ENCODE data around the gene GLCE. TPM values are rescaled to one million over a fixed set of nuclear protein-coding genes. Genes with fewer than 3 reads are reported as not detected.

GLCE gene
- total RNA-seq, 1 experiment from 2014 or later: 22.8 TPM

GRCh38 chr15:69236505-69236904, 76.1 kb downstream of the GLCE start:
- Histone ChIP-seq H3K27ac (ENCODE audit: low read length) (no peak overlapping the region), H3K4me3 (ENCODE audit: low read depth in 2 of 2, low read length in 2 of 2) (no peak overlapping the region), H3K27me3 (ENCODE audit: control insufficient read depth, insufficient read depth, low read length) (no peaks in the 10 kb centered on the region), H3K36me3 (ENCODE audit: control insufficient read depth, insufficient read depth, low read length) (no peaks in the 10 kb centered on the region), H3K4me1 (ENCODE audit: control insufficient read depth, insufficient read depth, low read length) (no peaks in the 10 kb centered on the region), H3K9me3 (ENCODE audit: control insufficient read depth, insufficient read depth, low read depth, low read length) (no peaks in the 10 kb centered on the region)
- DNase-seq (ENCODE audit: low read depth, low spot score) (no peak), ATAC-seq (no peak)
- in situ Hi-C loops (cut with HindIII; ENCODE audit: low pct_unique_long_range_greater_than_20kb, low sequenced_read_pairs): no loop called here
- ChIA-PET CTCF (no interaction called here), POLR2A (no interaction called here)
- intact Hi-C loops (cut with micrococcal nuclease; ENCODE audit: unreplicated experiment): no loop called here
- TF ChIP-seq REST (IDR thresholded peaks at IDR 0.05; ENCODE audit: insufficient read depth in 1 of 2, low read depth in 2 of 2, low read length in 1 of 2) (no peak), POLR2AphosphoS5 (IDR thresholded peaks at IDR 0.05; ENCODE audit: low read depth, low read length) (no peak), CTCF (IDR thresholded peaks at IDR 0.05) (no peak), TCF7L2 (IDR thresholded peaks at IDR 0.05; ENCODE audit: low read depth, low read length) (no peak), SIN3A (IDR thresholded peaks at IDR 0.05; ENCODE audit: borderline replicate concordance, insufficient read depth, low read depth, low read length) (no peak)
- no TSS peak for BruUV-seq (replicated peaks)

- no peaks in the 10 kb centered on the region for H3K4me1 ChIP-seq (ENCODE audit: control insufficient read depth, insufficient read depth, low read length)
- ATAC-seq: no peak
These were observed 77.3 kb downstream of the GLCE start for GRCh38 chr15:69237718-69238117.

More at GRCh38 chr15:69237718-69238117, 77.3 kb downstream of the GLCE start:
- Histone ChIP-seq H3K36me3 (ENCODE audit: control insufficient read depth, insufficient read depth, low read length) (no peaks in the 10 kb centered on the region), H3K27me3 (ENCODE audit: control insufficient read depth, insufficient read depth, low read length) (no peaks in the 10 kb centered on the region), H3K27ac (ENCODE audit: low read length) (no peak overlapping the region), H3K9me3 (ENCODE audit: control insufficient read depth, insufficient read depth, low read depth, low read length) (no peaks in the 10 kb centered on the region), H3K4me3 (ENCODE audit: low read depth in 2 of 2, low read length in 2 of 2) (no peak overlapping the region)
- ChIA-PET POLR2A (no interaction called here), CTCF (no interaction called here)
- no peak for DNase-seq (ENCODE audit: low read depth, low spot score)
- no TSS peak for BruUV-seq (replicated peaks)
- in situ Hi-C loops (cut with HindIII; ENCODE audit: low pct_unique_long_range_greater_than_20kb, low sequenced_read_pairs): no loop called here
- intact Hi-C loops (cut with micrococcal nuclease; ENCODE audit: unreplicated experiment): no loop called here
- TF ChIP-seq TCF7L2 (IDR thresholded peaks at IDR 0.05; ENCODE audit: low read depth, low read length): no peak
- TF ChIP-seq CTCF (IDR thresholded peaks at IDR 0.05): no peak
- TF ChIP-seq POLR2AphosphoS5 (IDR thresholded peaks at IDR 0.05; ENCODE audit: low read depth, low read length): no peak
- TF ChIP-seq SIN3A (IDR thresholded peaks at IDR 0.05; ENCODE audit: borderline replicate concordance, insufficient read depth, low read depth, low read length): no peak
- TF ChIP-seq REST (IDR thresholded peaks at IDR 0.05; ENCODE audit: insufficient read depth in 1 of 2, low read depth in 2 of 2, low read length in 1 of 2): no peak
